ENCODE results near the gene PARD6A.
"Not testable (repeated sequence)": the region's sequence is repeated elsewhere in the genome, so short reads cannot be mapped to it uniquely, and the experiment has no call there.

The PARD6A gene

GRCh38 chr16:67679935-67680897 is 19.5 kb downstream of the PARD6A start:
- H3K4me3 ChIP-seq (ENCODE audit: low read length) = no peak overlapping the region
- no peak for TF ChIP-seq CTCF (conservative IDR thresholded peaks at IDR 0.05; ENCODE audit: low read length)
- no peak for DNase-seq (ENCODE audit: low read depth)

- TF ChIP-seq CTCF (conservative IDR thresholded peaks at IDR 0.05; ENCODE audit: low read length) = no peak
- no peak for DNase-seq (ENCODE audit: low read depth)
Observed at GRCh38 chr16:67683767-67684166, 23.0 kb downstream of the PARD6A start.

GRCh38 chr16:67685388-67686112 is 24.8 kb downstream of the PARD6A start:
- no peak for DNase-seq (ENCODE audit: low read depth)
- H3K4me3 ChIP-seq (ENCODE audit: low read length) = no peak overlapping the region
- no peak for TF ChIP-seq CTCF (conservative IDR thresholded peaks at IDR 0.05; ENCODE audit: low read length)

More at GRCh38 chr16:67683767-67684166, 23.0 kb downstream of the PARD6A start:
- no peak overlapping the region for H3K4me3 ChIP-seq (ENCODE audit: low read length)

- DNase-seq (ENCODE audit: low read depth); H3K4me3 ChIP-seq (ENCODE audit: low read length): not testable (repeated sequence)
Observed at GRCh38 chr16:67693517-67694285, 32.9 kb downstream of the PARD6A start.

GRCh38 chr16:67694611-67695010 is 33.9 kb downstream of the PARD6A start:
- TF ChIP-seq CTCF (conservative IDR thresholded peaks at IDR 0.05; ENCODE audit: low read length) = no peak
- H3K4me3 ChIP-seq (ENCODE audit: low read length) = no peak overlapping the region
- no peak for DNase-seq (ENCODE audit: low read depth)

GRCh38 chr16:67697422-67698185 is 36.8 kb downstream of the PARD6A start:
- TF ChIP-seq CTCF (conservative IDR thresholded peaks at IDR 0.05; ENCODE audit: low read length) = no peak
- no peak overlapping the region for H3K4me3 ChIP-seq (ENCODE audit: low read length)
- no peak for DNase-seq (ENCODE audit: low read depth)
